ENCODE data around the gene KLHL25. TPM values are rescaled to one million over a fixed set of nuclear protein-coding genes. Genes with fewer than 3 reads are reported as not detected.

The KLHL25 gene
- total RNA-seq, 1 donor from 2014 or later: 2.0 TPM

DNA sequence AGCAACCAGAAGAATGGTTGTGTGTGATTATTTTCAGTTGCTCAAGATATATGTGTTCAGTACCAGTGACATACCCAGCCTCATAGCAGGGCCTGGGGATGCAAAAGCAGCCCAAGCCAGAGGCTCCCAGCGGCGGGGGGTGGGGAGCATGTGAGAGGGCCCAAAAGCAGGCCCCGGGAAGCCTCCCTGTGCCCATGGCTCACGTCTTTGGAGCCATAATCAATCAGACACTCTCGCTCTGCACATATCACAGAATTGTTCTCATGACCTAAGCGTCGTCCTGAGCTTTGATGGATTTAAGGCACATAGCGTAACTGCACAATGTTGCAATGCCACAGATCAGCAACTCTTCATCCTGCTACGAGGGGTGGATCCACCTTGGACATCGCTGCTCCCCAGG lies 20.8 kb downstream of the KLHL25 start:
- H3K9me3 Mint-ChIP-seq: no peaks in the 10 kb centered on the region
- no peak overlapping the region for H3K4me3 Mint-ChIP-seq
- intact Hi-C loops (cut with micrococcal nuclease): no loop called here
- H3K36me3 Mint-ChIP-seq (ENCODE audit: low read depth): no peaks in the 10 kb centered on the region
- TF ChIP-seq, protein P1, sequence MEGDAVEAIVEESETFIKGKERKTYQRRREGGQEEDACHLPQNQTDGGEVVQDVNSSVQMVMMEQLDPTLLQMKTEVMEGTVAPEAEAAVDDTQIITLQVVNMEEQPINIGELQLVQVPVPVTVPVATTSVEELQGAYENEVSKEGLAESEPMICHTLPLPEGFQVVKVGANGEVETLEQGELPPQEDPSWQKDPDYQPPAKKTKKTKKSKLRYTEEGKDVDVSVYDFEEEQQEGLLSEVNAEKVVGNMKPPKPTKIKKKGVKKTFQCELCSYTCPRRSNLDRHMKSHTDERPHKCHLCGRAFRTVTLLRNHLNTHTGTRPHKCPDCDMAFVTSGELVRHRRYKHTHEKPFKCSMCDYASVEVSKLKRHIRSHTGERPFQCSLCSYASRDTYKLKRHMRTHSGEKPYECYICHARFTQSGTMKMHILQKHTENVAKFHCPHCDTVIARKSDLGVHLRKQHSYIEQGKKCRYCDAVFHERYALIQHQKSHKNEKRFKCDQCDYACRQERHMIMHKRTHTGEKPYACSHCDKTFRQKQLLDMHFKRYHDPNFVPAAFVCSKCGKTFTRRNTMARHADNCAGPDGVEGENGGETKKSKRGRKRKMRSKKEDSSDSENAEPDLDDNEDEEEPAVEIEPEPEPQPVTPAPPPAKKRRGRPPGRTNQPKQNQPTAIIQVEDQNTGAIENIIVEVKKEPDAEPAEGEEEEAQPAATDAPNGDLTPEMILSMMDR (IDR thresholded peaks at IDR 0.05): no peak
- ATAC-seq (ENCODE audit: low read depth): no peak
- no peaks in the 10 kb centered on the region for H3K27me3 Mint-ChIP-seq
- POLR2A ChIA-PET: no interaction called here
- no peak for DNase-seq
- CTCF ChIA-PET: no interaction called here
- H3K4me1 Mint-ChIP-seq: no peaks in the 10 kb centered on the region
- no peak overlapping the region for H3K27ac Mint-ChIP-seq

DNA sequence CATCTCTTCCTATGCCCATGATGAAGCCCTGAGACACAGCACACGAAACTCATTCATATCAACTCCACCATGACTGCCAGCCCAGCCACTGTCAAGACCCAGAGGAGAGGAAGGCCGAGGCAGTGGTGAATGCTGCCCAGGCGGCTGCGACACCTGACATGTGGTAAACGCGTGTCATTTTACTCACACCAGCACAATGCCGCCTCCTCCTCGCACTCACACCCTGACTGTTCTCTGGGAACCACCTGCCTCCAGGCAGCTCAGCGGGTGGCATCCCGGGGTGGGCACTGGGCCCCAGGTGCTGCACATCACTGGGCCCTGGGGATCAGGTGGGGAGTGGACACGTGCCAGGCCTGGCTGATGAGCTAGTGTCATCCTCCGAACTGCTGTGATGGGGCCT lies 21.5 kb downstream of the KLHL25 start:
- intact Hi-C loops (cut with micrococcal nuclease): no loop called here
- TF ChIP-seq, protein P1 (IDR thresholded peaks at IDR 0.05): no peak
- CTCF ChIA-PET: no interaction called here

GRCh38 chr15:85772668-85773067 lies 22.1 kb downstream of the KLHL25 start:
- TF ChIP-seq, protein P1 (IDR thresholded peaks at IDR 0.05): no peak
- Mint-ChIP-seq H3K9me3 (no peaks in the 10 kb centered on the region), H3K36me3 (ENCODE audit: low read depth) (no peaks in the 10 kb centered on the region), H3K4me1 (no peaks in the 10 kb centered on the region), H3K4me3 (no peak overlapping the region), H3K27ac (no peak overlapping the region), H3K27me3 (no peaks in the 10 kb centered on the region)
- no peak for ATAC-seq (ENCODE audit: low read depth)
- ChIA-PET POLR2A (no interaction called here), CTCF (no interaction called here)
- no peak for DNase-seq
- intact Hi-C loops (cut with micrococcal nuclease): no loop called here

More for the DNA sequence above, 21.5 kb downstream of the KLHL25 start:
- H3K27me3 Mint-ChIP-seq: no peaks in the 10 kb centered on the region
- no peaks in the 10 kb centered on the region for H3K4me1 Mint-ChIP-seq
- H3K9me3 Mint-ChIP-seq: no peaks in the 10 kb centered on the region
- POLR2A ChIA-PET: no interaction called here
- no peak overlapping the region for H3K27ac Mint-ChIP-seq
- H3K4me3 Mint-ChIP-seq: no peak overlapping the region
- ATAC-seq (ENCODE audit: low read depth) (no peak), DNase-seq (no peak)
- H3K36me3 Mint-ChIP-seq (ENCODE audit: low read depth): no peaks in the 10 kb centered on the region

GRCh38 chr15:85771781-85772445 lies 22.8 kb downstream of the KLHL25 start:
- Mint-ChIP-seq H3K27me3 (no peaks in the 10 kb centered on the region), H3K27ac (no peak overlapping the region), H3K36me3 (ENCODE audit: low read depth) (no peaks in the 10 kb centered on the region), H3K9me3 (no peaks in the 10 kb centered on the region), H3K4me1 (no peaks in the 10 kb centered on the region), H3K4me3 (no peak overlapping the region)
- DNase-seq: no peak
- TF ChIP-seq, protein P1 (IDR thresholded peaks at IDR 0.05): no peak
- intact Hi-C loops (cut with micrococcal nuclease): no loop called here
- no peak for ATAC-seq (ENCODE audit: low read depth)
- ChIA-PET POLR2A (no interaction called here), CTCF (no interaction called here)

GRCh38 chr15:85771271-85771670 lies 23.5 kb downstream of the KLHL25 start:
- Mint-ChIP-seq H3K9me3 (no peaks in the 10 kb centered on the region), H3K36me3 (ENCODE audit: low read depth) (no peaks in the 10 kb centered on the region), H3K27ac (no peak overlapping the region), H3K4me1 (no peaks in the 10 kb centered on the region), H3K27me3 (no peaks in the 10 kb centered on the region), H3K4me3 (no peak overlapping the region)
- ChIA-PET CTCF (no interaction called here), POLR2A (no interaction called here)
- DNase-seq (no peak), ATAC-seq (ENCODE audit: low read depth) (no peak)
- intact Hi-C loops (cut with micrococcal nuclease): no loop called here
- TF ChIP-seq, protein P1 (IDR thresholded peaks at IDR 0.05): no peak

Data from activated B cell treated with CpG ODN at 0.5 μM for 24 hours (primary cell).